K562 (cell line): ENCODE data around the gene IQCN. TPM values are rescaled to one million over a fixed set of nuclear protein-coding genes. Genes with fewer than 3 reads are reported as not detected.

Experiments used
- ATAC-seq: fragments of 200-7000 bp; cut with Tn5 transposase; 3 replicates; pipeline ENCODE4 v1.9.1; 2020; ENCODE audit warnings: moderate library complexity
- BruUV-seq: library from RNA; stranded (reverse); fragments of 400-500 nt; replicated peaks from 2 replicates; lab custom pipeline; 2021; lab: Mats Ljungman, UMichigan
- CTCF ChIA-PET: fragments of 300-600 bp; formaldehyde crosslinking; extraction: SDS; loops from one replicate; lab custom pipeline; 2021; ENCODE audit warnings: low intra/inter-chr PET ratio; lab: Yijun Ruan, JAX
- POLR2A ChIA-PET: fragments of 300-600, 350-650 bp; sonication (Branson Sonifier 250); formaldehyde crosslinking; extraction: SDS; loops from one replicate; lab custom pipeline; 2021; ENCODE audit warnings: antibody characterized with exemption, inconsistent platforms; lab: Yijun Ruan, JAX
- DNase-seq, 4 experiments: peaks; one replicate each; pipeline versions ENCODE4 v3.0.0 to v3.0.0-alpha.2; 2011 to 2018; ENCODE audit warnings: low spot score in 3 of 4, mixed read lengths in 3 of 4; ENCODE audit errors: extremely low read depth in 1 of 4
- FAIRE-seq: peaks from 2 replicates; lab custom pipeline; 2011; peaks lifted over from hg19 to GRCh38; lab: Jason Lieb, UNC
- H2AFZ ChIP-seq: 2 replicates; pipeline ENCODE4 v1.6.0; 2011; ENCODE audit warnings: low read depth, low read length, control low read depth, inconsistent platforms
- H3K27ac ChIP-seq: fragments of 200-600 bp; 3 replicates; pipeline ENCODE4 v1.8.0; 2011; ENCODE audit warnings: low read depth, mild to moderate bottlenecking, control low read depth, inconsistent platforms, low read length, moderate library complexity, mixed read lengths; ENCODE audit errors: extremely low read depth
- H3K27me3 ChIP-seq, 2 experiments: fragments of 300-600 bp in 1 of 2; 2 replicates in 1 of 2; 3 replicates in 1 of 2; pipeline versions ENCODE4 v1.6.0 to v1.8.0; 2011; ENCODE audit warnings: inconsistent platforms in 2 of 2, low read length in 2 of 2, mild to moderate bottlenecking in 1 of 2, mixed read lengths in 1 of 2, moderate library complexity in 1 of 2; ENCODE audit not compliant: control insufficient read depth in 2 of 2, insufficient read depth in 2 of 2
- H3K36me3 ChIP-seq: fragments of 300-600 bp; 3 replicates; pipeline ENCODE4 v1.8.0; 2011; ENCODE audit warnings: mild to moderate bottlenecking, low read length, inconsistent platforms; ENCODE audit not compliant: control insufficient read depth, insufficient read depth
- H3K4me1 ChIP-seq, 2 experiments: fragments of 200-600 bp in 1 of 2; replicated peaks in 1 of 2; 2 replicates in 1 of 2; 3 replicates in 1 of 2; pipeline versions ENCODE4 v1.5.1 to v1.8.0; 2011; ENCODE audit warnings: inconsistent platforms in 2 of 2, low read length in 2 of 2, mild to moderate bottlenecking in 1 of 2, mixed read lengths in 1 of 2, moderate library complexity in 1 of 2; ENCODE audit not compliant: control insufficient read depth in 2 of 2, insufficient read depth in 2 of 2
- H3K4me2 ChIP-seq: 2 replicates; pipeline ENCODE4 v1.6.1; 2011; ENCODE audit warnings: low read length, control low read depth, inconsistent platforms, mixed read lengths; ENCODE audit not compliant: insufficient read depth
- H3K4me3 ChIP-seq: fragments of 200-600 bp; sonication (generic), shearing (Covaris generic); 2 replicates; pipeline ENCODE4 v1.5.1; 2016; ENCODE audit warnings: control low read depth, inconsistent platforms
- H3K79me2 ChIP-seq: fragments of 200-600 bp; 3 replicates; pipeline ENCODE4 v1.8.0; 2011; ENCODE audit warnings: low read length, inconsistent platforms; ENCODE audit not compliant: control insufficient read depth, insufficient read depth
- H3K9ac ChIP-seq, 2 experiments: 2 replicates each; pipeline versions ENCODE4 v1.6.0 to v1.6.1; 2011; ENCODE audit warnings: low read depth in 2 of 2, low read length in 2 of 2, control low read depth in 1 of 2, inconsistent platforms in 1 of 2, mild to moderate bottlenecking in 1 of 2, mixed read lengths in 1 of 2; ENCODE audit not compliant: insufficient read depth in 1 of 2
- H3K9me1 ChIP-seq: one replicate; pipeline ENCODE4 v1.6.0; 2011; ENCODE audit warnings: inconsistent platforms, mild to moderate bottlenecking, low read length, moderate library complexity; ENCODE audit not compliant: control insufficient read depth, insufficient read depth
- H3K9me3 ChIP-seq: replicated peaks from 2 replicates; pipeline ENCODE4 v1.5.1; 2011; ENCODE audit warnings: low read depth, low read length, inconsistent platforms; ENCODE audit not compliant: control insufficient read depth, insufficient read depth
- H4K20me1 ChIP-seq: replicated peaks from 2 replicates; pipeline ENCODE4 v1.6.1; 2011; ENCODE audit warnings: low read length, inconsistent platforms, mixed read lengths; ENCODE audit not compliant: control insufficient read depth, insufficient read depth
- CBX5 ChIP-seq: IDR thresholded peaks from 2 replicates; pipeline ENCODE4 v1.6.1; 2014; ENCODE audit warnings: low read depth, borderline replicate concordance
- ERF ChIP-seq: fragments of 450-650 bp; formaldehyde crosslinking; IDR thresholded peaks from 2 replicates; pipeline ENCODE4 v1.4.0; 2020; ENCODE audit warnings: mild to moderate bottlenecking, mixed read lengths
- HDAC3 ChIP-seq: fragments of 450-650 bp; IDR thresholded peaks from 2 replicates; pipeline ENCODE4 v1.6.1; 2018; ENCODE audit warnings: borderline replicate concordance, mild to moderate bottlenecking, moderate library complexity; ENCODE audit not compliant: partially characterized antibody
- RBFOX2 ChIP-seq: fragments of 200-400 bp; formaldehyde crosslinking; IDR thresholded peaks from 2 replicates; pipeline ENCODE4 v1.6.1; 2017; ENCODE audit warnings: low read depth, mild to moderate bottlenecking, low read length, moderate library complexity
- THRA ChIP-seq: fragments of 450-650 bp; IDR thresholded peaks from 2 replicates; pipeline ENCODE4 v1.6.1; 2017; ENCODE audit warnings: mild to moderate bottlenecking, moderate library complexity
- ZNF778 ChIP-seq: fragments of 450-650 bp; formaldehyde crosslinking; IDR thresholded peaks from 2 replicates; pipeline ENCODE4 v1.4.0; 2020; ENCODE audit warnings: mild to moderate bottlenecking, moderate library complexity
- WGBS: fragments of 100-300 bp; shearing (Covaris generic); methylation state at CpG from one replicate; pipeline ENCODE4 v1.1.6; 2016; ENCODE audit warnings: low coverage, mixed read lengths; ENCODE audit not compliant: insufficient coverage; ENCODE audit errors: missing lambda C conversion rate; 5-methylcytosine and 5-hydroxymethylcytosine counted together
- in situ Hi-C: fragments of 300-500 bp; cut with MboI; formaldehyde crosslinking; loops from 4 replicates; pipeline ENCODE4 v1.15.0; 2018; ENCODE audit warnings: inconsistent platforms, mixed read lengths
- intact Hi-C: fragments of 100-400 bp; cut with micrococcal nuclease; formaldehyde crosslinking; loops from 2 replicates; pipeline ENCODE4 v1.14.2; 2022
- polyA plus RNA-seq, 8 experiments: library from polyadenylated mRNA; depleted of rRNA in 4 of 8; stranded (reverse) in 5 of 8; unstranded in 3 of 8; fragments of >200 nt; fragmentation: Nextera tagmentation in 2 of 8; fragmentation: Illumina TruSeq in 1 of 8; extraction: Ambion mirVana in 2 of 8; extraction: Trizol in 1 of 8; gene quantifications; 2 replicates each; pipeline versions ENCODE4 v1.2.1 to v1.2.3, GENCODE V29; 2011 to 2014; ENCODE audit warnings: inconsistent platforms in 1 of 8, missing spikeins in 1 of 8
- total RNA-seq, 7 experiments: library from RNA; depleted of rRNA in 6 of 7; stranded (reverse); fragments of >200 nt in 6 of 7; fragmentation: Illumina TruSeq in 2 of 7; extraction: Trizol in 2 of 7; gene quantifications; 2 replicates each; pipeline versions ENCODE4 v1.2.1 to v1.2.3, GENCODE V29; 2011 to 2021; ENCODE audit warnings: low replicate concordance in 1 of 7
- TF ChIP-seq, protein P1 (sequence below): fragments of 450-650 bp; IDR thresholded peaks from 2 replicates; pipeline ENCODE4 v1.6.1; 2017; ENCODE audit warnings: antibody characterized with exemption, mild to moderate bottlenecking

Gene IQCN
- total and polyA plus RNA-seq, 9 of the 15 experiments (the other 6 are each of a cell fraction or from before 2014, with no cell fraction given), result 0.01 to 0.07 (median 0.04) TPM; not detected in 3

GRCh38 chr19:18310966-18311365, 36.7 kb upstream of the IQCN start:
- intact Hi-C loops (no loop called here), in situ Hi-C loops (no loop called here)
- H3K9me1 ChIP-seq, result no peaks in the 10 kb centered on the region
- ATAC-seq, result no peak
- 93% methylated on average over 13 of the region's 13 CpGs for WGBS
- peaks cover 0 to 62% of the 10 kb centered on the region in 2 experiments; a peak in 3 of 5 replicates for H3K4me1 ChIP-seq
- no peaks in the 10 kb centered on the region for H4K20me1 ChIP-seq
- CTCF ChIA-PET, result no interaction called here
- no peak overlapping the region for H3K4me2 ChIP-seq
- peak overlapping the region in 1 of 2 experiments; percentile 46; a peak in 2 of 4 replicates for H3K9ac ChIP-seq
- BruUV-seq, result no TSS peak
- TF ChIP-seq RBFOX2 (peak; percentile 24; the same call in 1 of the 2 replicates), CBX5 (no peak), THRA (no peak), ZNF778 (CRISPR knock-in tag) (no peak), HDAC3 (no peak), ERF (CRISPR knock-in tag) (no peak)
- TF ChIP-seq, protein P1, sequence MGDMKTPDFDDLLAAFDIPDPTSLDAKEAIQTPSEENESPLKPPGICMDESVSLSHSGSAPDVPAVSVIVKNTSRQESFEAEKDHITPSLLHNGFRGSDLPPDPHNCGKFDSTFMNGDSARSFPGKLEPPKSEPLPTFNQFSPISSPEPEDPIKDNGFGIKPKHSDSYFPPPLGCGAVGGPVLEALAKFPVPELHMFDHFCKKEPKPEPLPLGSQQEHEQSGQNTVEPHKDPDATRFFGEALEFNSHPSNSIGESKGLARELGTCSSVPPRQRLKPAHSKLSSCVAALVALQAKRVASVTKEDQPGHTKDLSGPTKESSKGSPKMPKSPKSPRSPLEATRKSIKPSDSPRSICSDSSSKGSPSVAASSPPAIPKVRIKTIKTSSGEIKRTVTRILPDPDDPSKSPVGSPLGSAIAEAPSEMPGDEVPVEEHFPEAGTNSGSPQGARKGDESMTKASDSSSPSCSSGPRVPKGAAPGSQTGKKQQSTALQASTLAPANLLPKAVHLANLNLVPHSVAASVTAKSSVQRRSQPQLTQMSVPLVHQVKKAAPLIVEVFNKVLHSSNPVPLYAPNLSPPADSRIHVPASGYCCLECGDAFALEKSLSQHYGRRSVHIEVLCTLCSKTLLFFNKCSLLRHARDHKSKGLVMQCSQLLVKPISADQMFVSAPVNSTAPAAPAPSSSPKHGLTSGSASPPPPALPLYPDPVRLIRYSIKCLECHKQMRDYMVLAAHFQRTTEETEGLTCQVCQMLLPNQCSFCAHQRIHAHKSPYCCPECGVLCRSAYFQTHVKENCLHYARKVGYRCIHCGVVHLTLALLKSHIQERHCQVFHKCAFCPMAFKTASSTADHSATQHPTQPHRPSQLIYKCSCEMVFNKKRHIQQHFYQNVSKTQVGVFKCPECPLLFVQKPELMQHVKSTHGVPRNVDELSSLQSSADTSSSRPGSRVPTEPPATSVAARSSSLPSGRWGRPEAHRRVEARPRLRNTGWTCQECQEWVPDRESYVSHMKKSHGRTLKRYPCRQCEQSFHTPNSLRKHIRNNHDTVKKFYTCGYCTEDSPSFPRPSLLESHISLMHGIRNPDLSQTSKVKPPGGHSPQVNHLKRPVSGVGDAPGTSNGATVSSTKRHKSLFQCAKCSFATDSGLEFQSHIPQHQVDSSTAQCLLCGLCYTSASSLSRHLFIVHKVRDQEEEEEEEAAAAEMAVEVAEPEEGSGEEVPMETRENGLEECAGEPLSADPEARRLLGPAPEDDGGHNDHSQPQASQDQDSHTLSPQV, result no peak
- POLR2A ChIA-PET, result interaction anchor here (1.0 kb wide), 1 partner anchor 9 kb away, joined by 3 read pairs; no protein-coding TSS in a partner anchor
- no peak overlapping the region for H2AFZ ChIP-seq
- peaks cover 25% of the 10 kb centered on the region for H3K79me2 ChIP-seq
- peak in 1 of 4 experiments; percentile 11 for DNase-seq
- H3K27me3 ChIP-seq, result no peaks in the 10 kb centered on the region
- no peak overlapping the region for H3K4me3 ChIP-seq
- FAIRE-seq, result no peak
- no peaks in the 10 kb centered on the region for H3K9me3 ChIP-seq
- no peak overlapping the region for H3K27ac ChIP-seq
- peaks cover 99% of the 10 kb centered on the region for H3K36me3 ChIP-seq
